HG02571 (cell line): ENCODE measurements around the gene BMF.
A peak's percentile ranks its signal among the peaks of the same experiment; 100 is the strongest.
"Not testable (repeated sequence)": the region's sequence is repeated elsewhere in the genome, so short reads cannot be mapped to it uniquely, and the experiment has no call there.

Experiments
- ATAC-seq: cut with Tn5 transposase; IDR thresholded peaks from one replicate; pipeline ENCODE4 v1.9.1; 2021; ENCODE audit warnings: mild to moderate bottlenecking, moderate library complexity; ENCODE audit not compliant: unreplicated experiment

Gene BMF

DNA sequence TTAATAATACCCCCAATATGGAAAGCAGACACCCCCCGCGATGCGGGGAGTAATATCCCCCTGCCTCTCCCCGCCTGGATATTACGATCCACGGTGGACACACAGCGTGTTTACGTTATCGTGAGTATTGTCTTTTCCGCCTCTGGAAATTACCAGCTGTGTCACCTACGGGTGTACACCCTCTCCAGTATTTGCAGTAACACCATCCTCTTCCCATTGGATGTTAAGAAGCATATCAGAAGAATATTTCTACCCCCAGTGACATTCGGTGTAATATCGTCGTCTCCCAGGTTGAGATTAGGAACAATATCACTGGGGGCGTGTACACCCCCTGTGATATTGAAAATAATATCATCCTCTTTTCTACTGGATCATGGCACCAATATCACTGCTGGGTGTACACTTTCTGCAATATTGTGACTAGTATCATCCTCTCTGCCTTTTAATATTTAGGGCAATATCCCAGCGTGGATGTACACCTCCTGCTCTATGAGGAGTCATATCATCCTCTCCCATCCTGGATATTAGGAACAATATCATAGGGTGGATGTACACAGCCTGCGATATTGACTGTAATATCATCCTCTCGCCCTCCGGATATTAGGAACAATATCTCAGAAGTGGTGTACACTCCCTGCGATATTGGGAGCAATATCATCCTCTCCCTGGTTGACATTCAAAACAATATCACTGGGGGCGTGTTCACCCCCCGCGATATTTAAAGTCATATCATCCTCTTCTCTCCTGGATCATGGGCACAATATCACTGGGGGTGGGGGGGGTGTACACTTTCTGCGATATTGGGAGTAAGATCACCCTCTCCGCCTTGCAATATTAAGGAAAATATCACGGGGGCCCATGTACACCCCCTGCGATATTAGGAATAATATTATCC, 20.3 kb upstream of the BMF start:
- no peak for ATAC-seq

DNA sequence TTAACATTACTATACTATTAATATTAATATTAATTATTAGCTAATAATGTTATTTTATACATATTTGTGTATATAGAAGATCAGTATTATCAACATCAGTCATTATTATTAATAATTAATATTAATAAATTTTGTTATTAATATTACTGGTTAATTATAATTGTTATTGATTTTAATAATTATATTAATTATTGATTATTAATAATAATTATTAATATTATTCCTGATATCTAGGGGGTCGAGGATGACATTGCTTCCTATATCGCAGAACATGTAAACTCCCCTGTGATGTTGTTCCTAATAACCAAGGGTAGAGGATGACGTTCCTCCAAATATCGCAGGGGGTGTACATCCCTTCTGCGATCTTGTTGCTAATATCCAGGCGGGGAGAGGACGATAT, 17.3 kb upstream of the BMF start:
- ATAC-seq = no peak

DNA sequence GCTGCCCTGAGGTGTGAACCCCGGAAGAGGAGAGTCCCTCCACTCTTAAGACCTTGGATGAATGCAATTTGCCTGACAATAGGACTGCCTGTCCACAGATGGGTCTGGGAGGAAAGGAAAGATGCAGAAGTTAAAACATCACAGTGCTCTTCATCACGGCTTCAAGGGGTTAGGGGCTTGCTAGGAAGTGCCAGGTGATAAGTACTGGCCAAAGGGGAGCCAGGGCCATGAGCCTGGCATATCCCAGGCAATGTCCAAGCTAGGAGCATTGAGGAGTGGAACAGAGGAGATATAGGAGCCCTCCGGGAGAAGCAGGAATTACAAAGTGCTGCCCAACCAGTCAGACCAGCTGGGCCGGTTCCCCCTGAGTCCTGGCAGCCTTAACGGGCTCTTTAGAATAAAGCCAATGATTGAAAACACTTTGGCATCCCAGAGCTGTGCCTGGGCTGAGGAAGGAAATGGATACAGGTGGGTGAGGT, 16.2 kb upstream of the BMF start:
- ATAC-seq = not testable (repeated sequence)

DNA sequence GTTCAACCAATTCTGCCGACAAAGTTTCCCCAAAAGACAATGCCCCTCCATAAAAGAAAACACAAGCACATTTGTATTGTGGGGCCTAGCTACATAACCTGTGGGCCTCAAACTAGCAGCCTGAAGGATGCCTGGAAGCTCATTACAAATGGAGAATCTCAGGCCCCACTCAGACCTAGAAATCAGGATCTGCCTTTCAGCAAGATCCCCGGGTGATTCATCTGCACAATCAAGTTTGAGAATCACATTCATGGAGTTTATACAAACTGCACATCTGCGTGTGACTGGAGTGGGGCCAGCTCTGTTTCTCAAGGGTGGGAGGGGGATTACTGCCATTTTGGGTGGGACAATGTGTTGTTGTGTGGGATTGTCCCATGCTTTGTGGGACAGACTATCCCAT, 15.7 kb upstream of the BMF start:
- ATAC-seq = not testable (repeated sequence)

DNA sequence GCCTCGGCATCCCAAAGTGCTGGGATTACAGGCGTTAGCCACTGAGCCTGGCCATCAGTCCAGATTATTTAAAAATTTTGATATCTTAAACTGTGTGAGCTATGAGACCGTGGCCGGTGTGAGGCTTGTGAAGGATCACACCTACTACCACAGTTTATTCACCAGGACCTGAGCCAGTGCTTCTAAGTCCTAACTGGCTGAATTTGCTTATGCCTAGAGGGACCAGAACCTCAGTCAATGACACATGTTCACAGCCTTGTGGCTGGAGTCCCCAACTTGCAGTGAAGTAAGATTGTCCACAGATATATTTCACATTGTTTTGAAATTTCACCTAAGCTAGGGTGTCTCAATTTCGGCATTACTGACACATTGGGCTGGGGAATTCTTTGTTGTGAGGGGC, 15.2 kb upstream of the BMF start:
- not testable (repeated sequence) for ATAC-seq

DNA sequence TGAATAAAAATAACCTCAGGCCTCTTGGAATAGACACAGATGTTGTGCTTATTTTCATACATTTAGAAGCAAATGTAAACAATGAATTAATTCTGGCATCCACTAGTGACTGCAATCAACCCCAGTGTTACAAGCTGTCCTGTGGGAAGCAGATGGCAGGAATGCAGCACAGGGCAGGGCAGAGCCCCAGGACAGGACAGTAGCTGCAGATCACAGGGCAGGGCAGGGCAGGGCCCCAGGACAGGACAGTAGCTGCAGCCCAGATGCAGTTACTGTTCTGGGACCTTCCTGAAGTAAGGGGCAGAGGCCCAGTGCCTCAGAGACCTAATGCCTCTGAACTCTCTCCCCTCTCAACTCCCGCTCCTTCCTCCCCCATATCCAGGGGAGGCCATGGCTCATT, 14.3 kb upstream of the BMF start:
- not testable (repeated sequence) for ATAC-seq

DNA sequence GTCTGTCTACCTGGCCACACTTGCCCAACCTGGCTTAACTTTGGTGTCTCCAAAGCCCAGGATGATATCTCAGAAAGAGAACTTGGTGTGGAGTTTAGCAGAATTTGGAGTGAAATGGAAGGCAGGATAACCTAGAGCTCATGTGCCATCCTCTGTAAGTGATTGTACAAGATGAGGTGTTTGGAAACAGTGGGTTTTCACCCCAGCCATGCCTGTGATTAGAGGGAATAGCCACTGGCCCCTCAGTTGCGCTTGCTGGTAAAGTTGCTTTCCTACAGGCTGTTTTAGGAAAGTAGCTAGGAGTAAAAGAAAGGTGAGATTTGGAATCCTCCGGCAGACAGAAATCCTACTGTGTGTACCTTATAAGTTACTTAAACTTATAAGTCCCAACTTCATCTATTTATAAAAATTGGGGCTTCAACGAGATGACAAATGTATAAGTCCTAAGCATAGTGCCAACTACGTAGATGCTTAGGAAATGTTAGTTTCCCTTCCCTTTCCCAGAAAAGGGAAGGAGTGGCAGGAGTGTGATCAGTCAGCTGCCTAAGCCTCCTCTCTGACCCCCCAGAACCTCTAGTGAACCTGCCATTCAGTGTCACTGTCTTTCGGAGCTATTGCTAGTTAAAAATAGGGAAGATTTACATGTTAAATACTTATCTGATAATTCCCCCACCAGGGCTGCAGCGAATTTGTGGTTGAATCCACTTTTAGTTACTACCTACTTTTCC, 13.4 kb upstream of the BMF start:
- ATAC-seq = no peak

DNA sequence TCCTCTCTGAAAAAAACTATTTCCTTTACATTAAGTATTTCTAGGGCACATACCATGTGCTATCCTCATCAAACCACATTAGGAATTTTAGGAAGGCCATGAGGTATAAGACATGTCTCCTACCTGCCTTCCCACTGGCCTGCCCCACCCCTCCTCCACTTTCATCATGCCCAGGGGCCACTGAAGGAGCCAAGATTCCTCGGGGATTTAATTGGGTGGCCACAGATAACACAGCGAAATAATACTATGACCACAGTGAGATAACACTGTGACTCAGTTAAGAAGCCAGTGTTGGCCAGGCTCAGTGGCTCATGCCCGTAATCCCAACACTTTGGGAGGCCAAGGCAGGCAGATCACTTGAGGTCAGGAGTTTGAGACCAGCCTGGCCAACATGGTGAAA, 9.8 kb upstream of the BMF start:
- no peak for ATAC-seq

DNA sequence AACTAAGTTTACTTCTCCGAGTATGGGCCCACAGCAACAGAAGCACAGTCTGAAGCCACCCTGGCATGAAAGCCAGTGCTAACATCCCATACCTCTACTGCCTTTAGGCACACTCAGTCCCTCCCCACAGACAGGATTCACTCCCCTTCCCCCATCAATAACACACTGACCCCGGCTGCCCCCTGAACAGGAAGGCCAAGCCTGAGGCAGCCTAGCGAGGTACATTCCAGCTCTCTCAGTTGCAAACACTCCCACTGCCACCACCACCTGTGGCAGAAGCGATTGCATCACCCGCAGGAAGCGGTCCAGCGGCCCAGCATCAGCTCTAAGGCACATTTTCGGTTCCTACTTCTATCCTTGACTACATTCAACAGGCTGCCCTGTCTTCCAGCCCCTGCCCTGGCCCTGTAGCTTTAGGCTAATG, 7.0 kb upstream of the BMF start:
- peak; percentile 85 for ATAC-seq

DNA sequence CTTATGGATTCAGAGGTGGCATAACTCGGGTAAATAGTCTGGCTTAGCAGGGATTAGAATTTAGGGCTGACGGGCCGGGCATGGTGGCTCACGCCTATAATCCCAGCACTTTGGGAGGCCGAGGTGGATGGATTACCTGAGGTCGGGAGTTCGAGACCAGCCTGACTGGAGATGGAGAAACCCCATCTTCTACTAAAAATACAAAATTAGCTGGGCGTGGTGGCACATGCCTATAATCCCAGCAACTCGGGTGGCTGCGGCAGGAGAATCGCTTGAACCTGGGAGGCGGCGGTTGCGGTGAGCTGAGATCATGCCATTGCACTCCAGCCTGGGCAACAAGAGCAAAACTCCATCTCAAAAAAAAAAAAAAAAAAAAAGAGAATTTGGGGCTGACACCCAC, 6.4 kb upstream of the BMF start:
- ATAC-seq = not testable (repeated sequence)

DNA sequence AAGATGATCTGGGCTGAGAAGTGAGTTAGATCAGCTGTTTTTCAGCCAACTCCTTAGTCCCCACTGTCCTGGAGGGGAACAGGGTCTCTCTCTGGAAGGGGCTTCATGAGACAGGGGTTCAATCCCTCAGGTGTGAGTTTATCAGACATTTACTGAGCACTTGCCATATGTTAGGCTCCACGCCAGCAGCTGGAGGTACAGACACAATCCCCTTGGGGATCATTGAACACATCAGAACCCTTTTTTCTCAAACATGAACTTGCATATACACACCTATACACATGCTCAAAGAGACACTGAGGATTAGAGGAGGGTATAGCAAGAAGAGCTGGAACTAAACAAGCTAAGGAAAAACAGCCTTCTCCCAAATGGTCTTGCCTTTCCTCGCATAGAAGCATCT, 5.5 kb upstream of the BMF start:
- no peak for ATAC-seq

DNA sequence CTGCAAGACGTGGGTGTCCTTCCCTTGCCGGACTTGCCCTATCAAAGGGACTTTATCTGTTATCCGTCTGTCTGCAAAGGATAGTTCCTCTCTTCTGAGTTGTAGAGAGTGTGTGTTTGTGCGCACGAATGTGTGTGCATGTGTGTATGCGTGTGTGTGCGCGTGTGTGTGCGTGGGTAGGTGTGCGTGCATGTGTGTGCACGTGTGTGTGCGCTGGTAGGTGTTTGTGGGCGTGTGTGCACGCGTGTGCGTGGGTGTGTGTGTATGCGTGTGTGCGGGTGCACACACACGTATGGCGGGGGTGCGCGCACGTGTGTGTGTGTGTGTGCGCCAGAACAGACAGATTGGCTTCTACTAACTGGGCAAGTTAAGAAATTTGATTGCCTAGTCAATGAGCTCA, 4.1 kb upstream of the BMF start:
- no peak for ATAC-seq

DNA sequence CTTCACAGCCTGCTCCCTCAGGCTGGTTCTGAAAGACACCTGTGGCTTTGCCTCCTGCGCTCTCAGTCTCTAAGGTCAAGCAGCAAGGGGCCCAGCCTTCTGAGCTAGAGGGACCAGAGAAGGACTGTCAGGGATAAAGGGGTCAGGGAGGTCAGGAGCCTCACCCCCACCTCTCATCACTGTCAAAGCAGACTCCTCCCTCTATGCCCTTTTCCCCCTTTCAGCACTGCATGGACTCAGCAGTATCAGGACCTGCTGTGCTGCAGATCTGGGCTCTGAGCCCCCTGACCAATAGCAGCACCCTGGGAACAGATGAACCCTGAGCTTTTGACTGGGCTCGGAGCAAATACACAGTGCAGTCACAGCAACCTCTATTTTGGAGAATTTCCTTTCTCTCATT, 3.2 kb upstream of the BMF start:
- ATAC-seq = no peak

DNA sequence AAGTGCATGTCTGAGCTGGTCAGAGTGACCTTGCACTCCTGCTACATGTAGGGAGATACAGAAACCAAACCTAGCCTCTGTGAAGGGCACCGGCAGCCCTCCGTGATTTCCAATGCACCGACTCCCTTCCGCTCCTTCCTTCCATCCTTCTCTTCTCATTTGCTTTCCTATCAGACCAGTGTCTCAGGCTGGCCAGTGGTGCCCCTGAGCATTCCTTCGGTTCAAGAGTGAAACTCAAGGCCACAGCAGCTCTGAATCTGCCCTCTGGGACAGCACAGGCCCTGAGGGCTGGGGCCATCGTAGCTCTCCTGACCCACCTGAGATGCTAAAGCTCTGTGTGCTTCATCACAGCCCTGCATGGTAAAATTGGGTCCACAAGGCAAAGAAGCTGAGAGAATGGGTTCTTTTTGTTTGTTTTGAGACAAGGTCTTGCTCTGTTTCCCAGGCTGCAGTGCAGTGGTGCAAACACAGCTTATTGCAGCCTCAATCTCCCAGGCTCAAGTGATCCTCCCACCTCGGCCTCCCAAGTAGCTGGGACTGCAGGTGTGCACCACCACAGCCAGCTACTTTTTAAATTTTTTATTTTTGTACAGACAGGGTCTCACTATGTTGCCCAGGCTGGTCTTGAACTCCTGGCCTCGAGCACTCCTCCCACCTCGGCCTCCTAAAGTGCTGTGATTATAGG, 2.3 kb upstream of the BMF start:
- no peak for ATAC-seq

DNA sequence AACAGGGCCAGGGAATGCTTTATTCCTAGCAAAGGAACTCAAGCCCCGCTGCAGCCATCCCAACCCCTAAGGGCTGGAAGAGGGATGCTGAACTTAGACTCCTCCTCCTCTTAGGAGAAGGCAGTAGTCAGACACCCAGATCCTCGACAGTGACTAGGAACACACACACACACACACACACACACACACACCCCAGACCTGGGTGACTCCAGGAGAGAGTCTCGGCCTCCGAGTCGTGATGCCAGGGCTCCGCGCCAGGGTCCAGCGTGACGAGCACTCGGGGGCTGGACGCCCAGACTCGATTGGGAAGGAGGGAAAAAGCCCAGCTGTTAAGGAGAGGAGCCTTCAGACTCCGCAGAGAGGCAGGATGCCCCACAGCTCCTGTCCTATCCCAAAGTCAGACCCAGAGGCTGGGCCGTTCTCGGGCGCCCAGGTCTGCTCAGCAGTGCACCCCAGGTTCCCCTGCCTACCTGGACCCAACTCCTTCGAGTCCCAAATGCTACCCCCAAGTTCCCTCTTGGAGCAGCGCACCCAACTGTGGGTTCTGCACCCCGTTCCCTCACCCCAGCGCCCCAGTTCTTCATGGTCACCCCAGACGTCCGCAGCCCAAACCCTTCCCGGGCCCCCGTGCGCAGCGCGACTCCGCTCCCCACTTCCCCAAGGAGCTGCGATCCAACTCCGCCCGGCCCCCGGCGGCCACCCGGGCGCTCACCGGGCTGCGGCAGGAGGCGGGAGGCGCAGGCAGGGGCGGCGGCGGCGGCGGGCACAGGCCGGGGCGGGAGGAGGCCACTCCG, 421 bp downstream of the BMF start:
- no peak for ATAC-seq

DNA sequence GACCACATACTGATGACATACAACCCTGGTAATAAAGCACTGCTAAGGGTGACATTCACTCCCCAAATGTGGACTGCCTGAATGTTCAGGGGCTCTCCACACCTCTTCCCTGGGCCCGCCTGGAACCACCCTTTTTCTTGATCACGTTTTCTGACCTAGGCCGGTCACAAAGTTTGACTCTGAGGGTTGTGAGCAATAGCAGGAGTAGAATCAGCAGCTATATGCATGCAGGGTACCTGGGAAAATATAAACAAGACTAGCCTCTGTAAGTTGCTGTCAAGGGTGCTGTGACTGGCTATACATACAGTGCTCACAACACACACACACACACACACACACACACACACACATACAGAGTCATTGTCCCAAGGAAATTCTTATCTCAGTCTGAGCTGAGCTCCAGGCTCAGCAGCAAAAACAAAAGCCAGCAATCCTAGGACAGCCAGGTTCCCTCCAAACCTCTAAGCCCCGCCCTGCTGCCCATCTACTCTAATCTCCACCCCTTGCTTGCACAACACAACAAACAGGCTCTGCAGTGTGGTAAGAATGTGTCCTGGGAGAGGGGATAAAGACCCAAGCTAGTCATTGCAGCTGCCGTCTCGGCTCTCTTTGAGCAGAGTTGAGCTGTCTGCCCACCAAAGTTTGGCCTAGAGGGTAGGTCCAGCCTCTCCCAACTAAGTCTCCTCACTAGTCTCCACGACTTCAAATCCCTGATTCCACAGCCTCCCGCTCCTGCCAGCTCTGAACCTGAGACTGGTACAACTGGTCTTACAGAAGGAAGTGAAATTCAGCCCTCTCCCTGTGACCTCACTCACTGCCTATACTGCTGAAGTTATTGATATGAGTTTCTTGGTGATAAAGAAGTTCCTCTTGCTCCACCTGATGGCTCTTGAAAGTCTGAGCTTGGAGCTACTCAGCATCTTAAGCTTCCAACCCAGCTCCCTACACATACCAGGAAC, 2.2 kb downstream of the BMF start:
- peak; percentile 33 for ATAC-seq

DNA sequence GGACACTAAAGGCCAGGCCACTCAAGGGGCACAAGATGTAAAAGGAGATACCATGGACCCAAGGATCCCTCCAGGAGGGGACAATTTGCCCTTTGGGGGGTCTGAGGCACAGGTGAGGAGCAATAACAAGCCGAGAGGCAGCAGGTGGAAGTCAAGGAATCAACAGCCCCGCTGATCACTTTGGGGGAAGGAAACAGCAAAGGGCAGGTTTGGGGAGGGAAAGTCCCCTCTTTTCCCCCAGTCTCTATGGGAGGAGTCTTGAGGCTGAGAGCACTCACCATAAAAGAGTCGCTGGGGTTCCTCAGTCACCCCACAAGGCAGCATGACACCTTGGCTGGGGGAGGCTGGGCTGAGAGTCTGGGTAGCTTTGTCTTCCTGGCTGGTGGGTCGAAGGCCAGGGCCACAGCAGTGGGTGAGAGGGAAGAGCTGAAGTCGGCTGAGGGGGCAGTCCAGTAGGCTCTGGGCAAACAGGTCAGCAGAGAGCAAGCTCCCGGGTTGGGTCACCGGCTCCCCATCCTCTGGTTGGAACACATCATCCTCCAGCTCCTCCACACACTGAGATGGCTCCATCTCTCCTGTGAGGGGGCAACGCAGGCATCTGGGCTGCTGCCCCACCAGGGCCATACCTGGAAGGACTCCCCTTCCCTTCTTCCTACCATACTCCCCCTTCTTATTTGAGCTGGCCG, 3.0 kb downstream of the BMF start:
- ATAC-seq = no peak

DNA sequence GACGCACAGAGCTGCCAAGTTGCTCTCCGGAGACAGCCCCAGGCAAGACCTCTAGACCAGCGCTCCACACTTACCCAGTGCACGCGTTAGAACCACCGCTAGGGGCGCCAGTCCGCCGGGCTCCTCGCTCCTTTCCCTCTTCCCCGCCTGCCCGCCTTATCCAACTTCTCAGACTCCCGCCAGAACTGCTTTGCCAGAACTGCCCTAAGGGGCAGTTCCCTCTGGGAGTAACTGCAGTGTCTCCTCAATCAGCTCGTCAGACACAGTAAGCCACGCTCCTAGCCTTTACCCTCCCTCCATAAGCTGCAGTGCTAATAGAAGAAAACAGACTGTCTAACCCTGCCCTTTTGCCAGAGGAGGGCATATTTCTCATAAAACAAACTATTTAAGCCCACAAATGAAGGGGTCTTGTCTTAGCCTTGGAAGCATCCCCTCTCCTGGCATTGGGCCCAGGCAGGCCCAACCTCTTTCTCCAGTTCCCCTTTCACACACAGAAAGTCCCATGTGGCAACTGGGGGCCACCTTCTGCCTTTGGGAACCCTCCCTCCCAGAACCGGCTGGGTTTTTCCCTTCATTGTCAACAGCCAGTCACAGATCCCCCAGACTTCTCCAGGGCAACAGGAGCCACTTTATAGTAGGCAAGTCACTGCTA, 3.7 kb downstream of the BMF start:
- ATAC-seq = no peak
